GM12873 (cell line): ENCODE results near the gene COL8A1.

Experiments used
- TF ChIP-seq, protein P1 (sequence below): IDR thresholded peaks from 2 replicates; pipeline ENCODE4 v1.5.1; 2012; ENCODE audit warnings: low read depth, mild to moderate bottlenecking, moderate library complexity, low read length, control low read depth; ENCODE audit not compliant: insufficient read depth; ENCODE audit errors: missing control alignments

The COL8A1 gene

DNA sequence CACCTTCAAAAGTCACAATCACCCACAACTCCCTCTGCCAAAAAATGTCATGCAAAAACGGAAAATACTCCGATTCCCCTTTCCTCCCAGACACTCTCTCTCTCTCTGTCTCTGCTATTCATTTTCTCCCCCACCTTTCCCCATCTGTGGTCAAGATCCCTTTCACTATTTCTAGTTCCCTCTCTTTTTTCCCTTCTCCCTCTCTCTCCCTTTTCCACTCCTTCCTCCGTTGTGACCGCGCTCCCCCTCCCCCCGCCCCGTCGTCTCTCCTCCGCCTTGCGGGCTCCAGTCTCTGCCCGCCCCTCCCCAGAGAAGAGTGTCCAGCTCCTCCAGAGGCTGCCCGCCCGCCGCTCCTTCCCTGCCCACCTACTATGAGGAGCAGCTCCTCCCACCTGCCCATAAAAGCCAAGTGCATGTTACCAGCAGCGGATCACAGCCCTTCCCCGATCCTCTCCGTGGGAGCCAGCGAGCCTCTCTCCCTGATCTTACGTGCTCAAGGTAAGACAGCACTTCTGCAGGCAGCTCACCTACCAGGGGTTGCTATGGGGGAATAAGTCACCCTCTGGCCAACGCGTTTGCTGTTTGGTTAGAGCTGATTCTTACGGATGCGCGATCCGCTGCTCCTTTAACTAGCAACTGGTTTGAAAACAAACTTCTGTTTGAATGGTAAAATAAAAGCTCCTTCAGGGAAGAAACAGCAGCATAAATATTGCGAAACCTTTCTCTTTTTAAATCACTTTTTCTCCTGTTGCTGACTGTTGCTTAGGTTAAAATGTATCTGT lies at the start of gene COL8A1:
Gene COL8A1 (plus strand): TSS at position 428 of the 782 bp plus-strand sequence. CDS start 152,089 bp downstream, outside the sequence.
- TF ChIP-seq, protein P1, sequence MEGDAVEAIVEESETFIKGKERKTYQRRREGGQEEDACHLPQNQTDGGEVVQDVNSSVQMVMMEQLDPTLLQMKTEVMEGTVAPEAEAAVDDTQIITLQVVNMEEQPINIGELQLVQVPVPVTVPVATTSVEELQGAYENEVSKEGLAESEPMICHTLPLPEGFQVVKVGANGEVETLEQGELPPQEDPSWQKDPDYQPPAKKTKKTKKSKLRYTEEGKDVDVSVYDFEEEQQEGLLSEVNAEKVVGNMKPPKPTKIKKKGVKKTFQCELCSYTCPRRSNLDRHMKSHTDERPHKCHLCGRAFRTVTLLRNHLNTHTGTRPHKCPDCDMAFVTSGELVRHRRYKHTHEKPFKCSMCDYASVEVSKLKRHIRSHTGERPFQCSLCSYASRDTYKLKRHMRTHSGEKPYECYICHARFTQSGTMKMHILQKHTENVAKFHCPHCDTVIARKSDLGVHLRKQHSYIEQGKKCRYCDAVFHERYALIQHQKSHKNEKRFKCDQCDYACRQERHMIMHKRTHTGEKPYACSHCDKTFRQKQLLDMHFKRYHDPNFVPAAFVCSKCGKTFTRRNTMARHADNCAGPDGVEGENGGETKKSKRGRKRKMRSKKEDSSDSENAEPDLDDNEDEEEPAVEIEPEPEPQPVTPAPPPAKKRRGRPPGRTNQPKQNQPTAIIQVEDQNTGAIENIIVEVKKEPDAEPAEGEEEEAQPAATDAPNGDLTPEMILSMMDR: no peak

DNA sequence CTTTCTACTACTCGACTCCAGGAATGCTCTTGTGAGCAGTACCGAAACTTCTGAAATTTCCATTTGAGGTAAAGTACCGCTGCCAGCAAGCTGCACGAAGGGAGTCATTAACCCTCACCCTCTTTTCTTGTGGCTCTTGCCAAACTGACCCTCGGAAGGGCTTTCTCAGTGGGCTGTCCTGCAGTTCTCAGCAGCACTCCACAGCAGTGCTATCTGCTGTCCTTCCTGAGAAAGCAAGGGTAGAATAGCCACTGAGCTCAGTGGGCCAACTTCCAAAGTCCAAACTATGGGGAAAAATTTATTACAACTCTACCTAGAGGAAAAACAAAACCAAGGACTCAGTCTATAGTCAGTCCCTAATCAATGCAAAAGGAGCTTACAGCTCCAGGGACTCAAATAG lies 38.5 kb upstream of the COL8A1 start:
- TF ChIP-seq, protein P1: no peak

DNA sequence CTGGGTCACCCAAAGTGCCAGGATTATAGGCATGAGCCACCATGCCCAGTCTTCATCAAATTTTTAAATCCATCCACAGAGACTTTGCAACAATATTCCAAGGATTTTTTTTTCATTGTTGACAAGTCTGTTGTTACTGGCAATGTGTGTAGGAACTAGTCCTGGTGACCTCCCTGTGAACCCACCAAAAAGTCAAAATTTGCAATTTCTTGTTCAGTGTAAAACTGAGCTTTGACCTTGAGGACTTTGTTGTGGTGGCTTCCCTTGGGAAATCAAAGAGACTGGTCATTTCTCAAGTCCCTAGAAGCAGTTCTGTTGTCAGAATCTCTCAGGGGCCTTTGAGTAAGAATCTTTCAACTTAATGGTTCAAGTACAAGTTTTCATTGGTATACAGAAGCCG lies 36.9 kb upstream of the COL8A1 start:
- TF ChIP-seq, protein P1: no peak

DNA sequence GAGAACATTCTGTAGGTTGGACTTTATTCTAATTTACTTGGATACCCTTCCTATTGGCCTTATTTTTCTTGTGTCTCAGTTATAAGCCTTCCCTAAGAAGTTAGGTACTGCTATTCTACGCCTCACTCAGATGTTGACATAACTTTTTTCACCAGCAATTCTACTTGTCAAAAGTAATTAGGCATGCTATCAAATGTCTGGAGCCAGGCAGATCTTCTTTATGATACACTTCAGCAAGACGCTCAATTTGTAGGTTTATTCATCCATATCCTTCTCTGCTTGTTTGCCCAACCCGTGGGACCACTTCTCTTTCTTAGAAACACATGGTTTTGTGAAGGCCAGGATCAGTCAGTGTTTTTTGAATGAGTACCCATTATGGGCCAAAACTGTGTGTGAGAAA lies 36.2 kb upstream of the COL8A1 start:
- TF ChIP-seq, protein P1: no peak

DNA sequence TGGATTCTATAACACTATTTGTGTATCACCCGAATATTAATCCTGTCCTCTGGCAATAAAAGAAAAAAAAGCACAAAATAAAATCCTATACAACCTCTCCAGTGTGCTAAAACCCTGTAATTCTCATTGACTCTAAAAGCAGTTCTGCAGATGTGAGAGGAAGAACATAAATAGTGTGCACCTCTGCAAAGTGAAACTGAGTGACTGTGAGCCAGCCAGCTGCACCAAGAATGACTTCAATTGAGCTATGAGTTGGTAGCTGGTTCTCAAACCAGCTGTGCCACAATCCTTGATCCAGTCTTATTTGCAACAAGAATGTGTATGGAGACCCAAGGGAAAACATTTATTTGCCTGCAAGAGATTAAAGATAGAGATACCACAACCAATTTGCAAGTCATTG lies 31.2 kb upstream of the COL8A1 start:
- TF ChIP-seq, protein P1: no peak

DNA sequence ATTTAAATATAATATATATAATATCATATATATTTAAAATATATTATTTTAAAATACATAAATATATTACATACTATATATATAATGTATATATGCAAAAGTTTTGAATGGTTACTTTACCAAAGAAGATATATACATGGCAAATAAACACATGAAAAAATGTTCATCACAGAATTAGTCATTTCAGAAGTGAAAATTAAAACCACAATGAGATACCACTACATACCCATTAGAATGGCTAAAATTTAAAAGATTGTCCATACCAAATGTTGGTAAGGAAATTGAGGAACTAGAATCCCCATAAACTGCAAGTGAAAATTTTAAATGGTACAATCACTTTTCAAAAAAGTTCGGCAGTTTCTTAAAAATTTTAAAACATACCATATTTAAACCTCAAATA lies 23.6 kb upstream of the COL8A1 start:
- TF ChIP-seq, protein P1: no peak

DNA sequence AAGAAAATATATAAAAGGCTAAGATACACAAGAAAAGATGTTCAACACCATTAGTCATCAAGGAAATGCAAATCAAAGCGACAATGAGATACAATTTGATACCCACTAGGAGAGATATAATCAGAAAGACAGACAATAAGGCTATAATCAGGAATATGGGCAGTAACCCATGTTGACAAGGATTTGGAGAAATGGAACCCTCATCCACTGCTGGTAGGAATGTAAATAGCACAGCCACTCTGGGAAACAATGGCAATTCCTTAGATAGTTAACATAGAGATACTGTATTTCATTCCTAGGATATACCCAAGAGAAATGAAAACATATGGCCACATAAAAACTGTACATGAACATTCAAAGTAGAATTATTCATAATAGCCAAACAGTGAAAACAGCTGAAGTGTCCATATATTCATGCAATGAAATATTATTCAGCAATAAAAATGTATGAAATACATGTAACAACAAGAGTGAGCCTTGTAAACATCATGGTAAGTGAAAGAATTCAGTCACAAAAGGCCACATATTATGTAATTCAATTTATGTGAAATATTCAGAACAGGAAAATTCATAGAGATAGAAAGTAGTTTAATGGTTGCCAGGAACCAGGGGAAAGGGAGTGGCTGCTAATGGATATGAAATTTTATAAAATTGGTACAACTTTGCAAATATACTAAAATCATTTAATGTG lies 18.2 kb upstream of the COL8A1 start:
- TF ChIP-seq, protein P1: no peak
